Cardiac muscle cell (in vitro differentiated cells and primary cell): ENCODE measurements around the gene CENPP. TPM values are rescaled to one million over a fixed set of nuclear protein-coding genes. Genes with fewer than 3 reads are reported as not detected.

ENCODE experiments used
- DNase-seq, 2 donors: peaks; one replicate each; pipeline versions ENCODE4 v3.0.0 to v3.0.0-alpha.2; 2010 to 2017; ENCODE audit warnings: low read depth in 1 of 2, low spot score in 1 of 2
- H3K27ac ChIP-seq: fragments of 200-600 bp; sonication (generic); 2 replicates; pipeline ENCODE4 v1.5.1; 2016
- H3K27me3 ChIP-seq: fragments of 200-600 bp; sonication (generic); 2 replicates; pipeline ENCODE4 v1.6.0; 2016; ENCODE audit warnings: control low read depth
- H3K36me3 ChIP-seq: fragments of 200-600 bp; sonication (generic); 2 replicates; pipeline ENCODE4 v1.5.1; 2016; ENCODE audit warnings: control low read depth
- H3K4me1 ChIP-seq: fragments of 200-600 bp; sonication (generic); 2 replicates; pipeline ENCODE4 v1.8.1; 2017; ENCODE audit warnings: low read depth, mild to moderate bottlenecking, mixed run types
- H3K4me3 ChIP-seq: fragments of 200-600 bp; sonication (generic); 2 replicates; pipeline ENCODE4 v1.5.1; 2016; ENCODE audit warnings: mild to moderate bottlenecking
- H3K9me3 ChIP-seq: fragments of 200-600 bp; sonication (generic); 2 replicates; pipeline ENCODE4 v1.5.1; 2017; ENCODE audit warnings: low read depth, mild to moderate bottlenecking, control low read depth
- CTCF ChIP-seq: IDR thresholded peaks from 2 replicates; pipeline ENCODE4 v1.5.1; 2012; ENCODE audit warnings: low read depth, mild to moderate bottlenecking, low read length
- polyA plus RNA-seq: library from polyadenylated mRNA; unstranded; fragments of >200 nt; fragmentation: Nextera tagmentation; extraction: Ambion mirVana; gene quantifications from 2 replicates; pipeline ENCODE4 v1.2.1, GENCODE V29; 2016
- total RNA-seq: library from RNA; depleted of rRNA; stranded (reverse); fragments of >200 nt; gene quantifications from 2 replicates; pipeline ENCODE4 v1.2.3, GENCODE V29; 2016

CENPP gene
- total and polyA plus RNA-seq, 2 experiments from 2014 or later: 1.6 to 5.0 TPM

GRCh38 chr9:92483627-92484545 lies 158.1 kb downstream of the CENPP start:
- Histone ChIP-seq H3K4me3 (no peak overlapping the region), H3K36me3 (no peaks in the 10 kb centered on the region), H3K27me3 (no peaks in the 10 kb centered on the region), H3K9me3 (no peaks in the 10 kb centered on the region), H3K4me1 (peaks cover 8% of the 10 kb centered on the region), H3K27ac (no peak overlapping the region)
- DNase-seq: peak in 1 of 2 donors; percentile 16
- TF ChIP-seq CTCF: no peak

GRCh38 chr9:92484563-92484962 lies 158.8 kb downstream of the CENPP start:
- Histone ChIP-seq H3K27me3 (no peaks in the 10 kb centered on the region), H3K4me1 (peaks cover 8% of the 10 kb centered on the region), H3K9me3 (no peaks in the 10 kb centered on the region), H3K4me3 (no peak overlapping the region), H3K27ac (peak overlapping the region; percentile 35), H3K36me3 (no peaks in the 10 kb centered on the region)
- DNase-seq: peak in 1 of 2 donors; percentile 10
- no peak for TF ChIP-seq CTCF

DNA sequence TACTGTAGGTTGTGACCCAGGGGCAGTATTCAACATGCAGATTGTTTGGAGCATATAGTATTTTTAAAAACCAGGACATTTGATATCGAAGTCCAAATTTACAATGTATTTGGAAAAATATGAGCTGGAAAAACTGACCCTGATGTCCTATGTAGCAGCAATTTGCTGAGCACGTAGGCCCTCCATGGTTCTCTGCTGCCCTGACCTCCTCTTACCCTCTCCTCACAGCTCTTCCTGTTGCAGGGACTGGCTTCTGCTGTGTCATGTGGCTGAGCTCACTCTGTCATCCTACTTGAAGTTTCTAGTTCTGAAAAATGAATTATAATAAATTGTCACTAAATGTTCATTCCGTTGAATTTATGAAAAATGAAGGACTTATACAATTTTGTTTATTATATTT lies 160.6 kb downstream of the CENPP start:
- H3K36me3 ChIP-seq: no peaks in the 10 kb centered on the region
- no peaks in the 10 kb centered on the region for H3K27me3 ChIP-seq
- TF ChIP-seq CTCF: no peak
- H3K27ac ChIP-seq: no peak overlapping the region
- H3K9me3 ChIP-seq: no peaks in the 10 kb centered on the region
- H3K4me3 ChIP-seq: no peak overlapping the region
- no peak for DNase-seq
- no peaks in the 10 kb centered on the region for H3K4me1 ChIP-seq

DNA sequence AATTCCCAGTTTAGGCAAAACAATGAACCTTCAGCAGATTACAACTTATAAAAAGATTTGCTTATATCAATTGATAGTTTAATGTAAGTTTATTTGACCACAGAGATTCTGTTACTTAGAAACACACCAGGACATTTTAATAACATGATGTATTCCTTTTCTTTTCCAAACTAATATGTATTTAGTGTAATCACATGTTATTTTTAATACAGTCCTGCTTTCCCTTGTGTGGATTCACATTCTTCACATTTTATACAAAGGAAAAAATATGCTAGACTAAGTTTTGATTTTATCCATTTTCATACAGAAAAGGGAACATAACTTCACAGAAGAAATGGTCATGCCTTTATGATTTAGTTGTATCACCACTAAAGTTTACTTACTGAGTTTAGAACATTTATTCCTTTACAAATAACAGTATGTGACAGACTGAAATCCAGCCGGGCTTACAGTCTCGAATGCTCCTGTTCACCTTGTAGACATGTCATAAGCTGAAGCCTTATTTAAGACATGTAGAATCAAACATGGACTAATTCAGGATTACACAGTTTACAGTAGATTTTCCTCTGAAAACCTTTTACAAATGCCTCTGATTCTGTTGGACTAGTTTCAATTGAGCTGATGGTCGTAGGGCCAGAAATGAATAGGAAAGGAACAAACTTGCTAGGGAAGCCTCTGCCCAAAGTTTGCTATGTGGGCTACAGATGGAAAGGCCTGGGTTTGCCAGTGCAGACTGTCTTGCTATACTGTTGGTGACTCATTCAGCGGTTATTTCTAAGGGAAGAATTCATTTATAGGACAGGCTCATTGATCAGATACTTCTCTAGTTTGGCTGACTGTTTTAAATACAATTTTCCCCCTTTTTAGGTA lies 163.2 kb downstream of the CENPP start:
- no peaks in the 10 kb centered on the region for H3K36me3 ChIP-seq
- no peak for DNase-seq
- no peak overlapping the region for H3K4me3 ChIP-seq
- H3K27ac ChIP-seq: no peak overlapping the region
- TF ChIP-seq CTCF: no peak
- peaks cover 7% of the 10 kb centered on the region for H3K4me1 ChIP-seq
- no peaks in the 10 kb centered on the region for H3K9me3 ChIP-seq
- no peaks in the 10 kb centered on the region for H3K27me3 ChIP-seq

- DNase-seq: peak in 1 of 2 donors; percentile 31
- H3K36me3 ChIP-seq: no peaks in the 10 kb centered on the region
These were observed 167.1 kb downstream of the CENPP start for GRCh38 chr9:92492781-92493401.

More at GRCh38 chr9:92492781-92493401, 167.1 kb downstream of the CENPP start:
- no peak overlapping the region for H3K4me3 ChIP-seq
- H3K9me3 ChIP-seq: no peaks in the 10 kb centered on the region
- H3K27me3 ChIP-seq: no peaks in the 10 kb centered on the region
- no peak for TF ChIP-seq CTCF
- H3K27ac ChIP-seq: no peak overlapping the region
- peaks cover 7% of the 10 kb centered on the region for H3K4me1 ChIP-seq
